HG02571 (cell line): ENCODE measurements around the gene PASD1.

Experiments
- ATAC-seq: cut with Tn5 transposase; IDR thresholded peaks from one replicate; pipeline ENCODE4 v1.9.1; 2021; ENCODE audit warnings: mild to moderate bottlenecking, moderate library complexity; ENCODE audit not compliant: unreplicated experiment

Gene PASD1

GRCh38 chrX:151700581-151700980 lies 137.1 kb downstream of the PASD1 start:
- ATAC-seq, result no peak

GRCh38 chrX:151701071-151701470 lies 137.6 kb downstream of the PASD1 start:
- ATAC-seq, result no peak

- no peak for ATAC-seq
Measured at GRCh38 chrX:151701531-151701930, 138.1 kb downstream of the PASD1 start.

- ATAC-seq, result no peak
Measured at GRCh38 chrX:151702026-151702714, 138.7 kb downstream of the PASD1 start.

GRCh38 chrX:151702741-151703340 lies 139.4 kb downstream of the PASD1 start:
- ATAC-seq, result no peak

- ATAC-seq, result no peak
Measured at GRCh38 chrX:151703487-151703886, 140.0 kb downstream of the PASD1 start.

- no peak for ATAC-seq
Measured at GRCh38 chrX:151704041-151704663, 140.7 kb downstream of the PASD1 start.

- ATAC-seq, result no peak
Measured at GRCh38 chrX:151708821-151709220, 145.3 kb downstream of the PASD1 start.

GRCh38 chrX:151710457-151710856 lies 147.0 kb downstream of the PASD1 start:
- no peak for ATAC-seq

GRCh38 chrX:151711154-151711553 lies 147.7 kb downstream of the PASD1 start:
- ATAC-seq, result no peak

- no peak for ATAC-seq
Measured at GRCh38 chrX:151711787-151712186, 148.3 kb downstream of the PASD1 start.

GRCh38 chrX:151712253-151712652 lies 148.8 kb downstream of the PASD1 start:
- ATAC-seq, result no peak

- ATAC-seq, result no peak
Measured at GRCh38 chrX:151713849-151714248, 150.4 kb downstream of the PASD1 start.

GRCh38 chrX:151714362-151714761 lies 150.9 kb downstream of the PASD1 start:
- no peak for ATAC-seq

- ATAC-seq, result no peak
Measured at GRCh38 chrX:151715752-151716151, 152.3 kb downstream of the PASD1 start, which contains the start of gene FATE1. TSS of gene FATE1 (plus strand) at chrX:151716035. CDS start at chrX:151716120, 85 bp downstream.

- ATAC-seq, result no peak
Measured at GRCh38 chrX:151722241-151722846, 158.9 kb downstream of the PASD1 start.

GRCh38 chrX:151723156-151723760 lies 159.8 kb downstream of the PASD1 start:
- ATAC-seq, result no peak

GRCh38 chrX:151724563-151725337 lies 161.3 kb downstream of the PASD1 start:
- no peak for ATAC-seq

GRCh38 chrX:151725338-151725614 lies 161.8 kb downstream of the PASD1 start:
- no peak for ATAC-seq
